WTC11 (cell line): Measurements from ENCODE around the gene GLI1. TPM values are rescaled to one million over a fixed set of nuclear protein-coding genes. Genes with fewer than 3 reads are reported as not detected.
A peak's percentile ranks its signal among the peaks of the same experiment; 100 is the strongest.

Experiments used
- ATAC-seq: fragments of 200-7000 bp; cut with Tn5 transposase; 2 replicates; pipeline ENCODE4 v1.10.0; 2021; ENCODE audit warnings: mild to moderate bottlenecking, moderate library complexity
- CTCF ChIA-PET: fragments of 300-600 bp; sonication (Branson Sonifier 250); formaldehyde crosslinking; loops from one replicate; lab custom pipeline; 2021; ENCODE audit warnings: antibody characterized with exemption; lab: Charles Lee
- POLR2A ChIA-PET: fragments of 350-600 bp; sonication (Branson Sonifier 250); formaldehyde crosslinking; loops from one replicate; lab custom pipeline; 2021; ENCODE audit warnings: antibody characterized with exemption; lab: Charles Lee
- DNase-seq: peaks from one replicate; pipeline ENCODE4 v3.0.0; 2021; ENCODE audit warnings: low spot score
- H3K27ac Mint-ChIP-seq: 2 replicates; pipeline ENCODE4 v1.8.0; 2021; ENCODE audit warnings: mixed read lengths
- H3K27me3 Mint-ChIP-seq: 2 replicates; pipeline ENCODE4 v1.8.0; 2021; ENCODE audit warnings: low read depth, mild to moderate bottlenecking, moderate library complexity, mixed read lengths
- H3K36me3 Mint-ChIP-seq: 2 replicates; pipeline ENCODE4 v1.8.0; 2021; ENCODE audit warnings: mixed read lengths
- H3K4me1 Mint-ChIP-seq: 2 replicates; pipeline ENCODE4 v1.8.0; 2022; ENCODE audit warnings: mixed read lengths
- H3K4me3 Mint-ChIP-seq: 2 replicates; pipeline ENCODE4 v1.8.0; 2021; ENCODE audit warnings: mild to moderate bottlenecking, moderate library complexity, mixed read lengths
- H3K9me3 Mint-ChIP-seq: 2 replicates; pipeline ENCODE4 v1.8.0; 2021; ENCODE audit warnings: mixed read lengths
- E2F1 ChIP-seq: sonication (generic); formaldehyde crosslinking; IDR thresholded peaks from 2 replicates; pipeline ENCODE4 v1.8.0; 2022; ENCODE audit warnings: mild to moderate bottlenecking, missing genetic modification reagents
- E2F4 ChIP-seq: sonication (generic); formaldehyde crosslinking; IDR thresholded peaks from 2 replicates; pipeline ENCODE4 v1.8.1; 2022; ENCODE audit warnings: low read depth, mild to moderate bottlenecking, moderate library complexity, missing genetic modification reagents, borderline replicate concordance
- ESRRA ChIP-seq: sonication (generic); formaldehyde crosslinking; IDR thresholded peaks from 2 replicates; pipeline ENCODE4 v1.8.1; 2022; ENCODE audit warnings: mild to moderate bottlenecking, missing genetic modification reagents, borderline replicate concordance
- FOXP1 ChIP-seq: sonication (generic); formaldehyde crosslinking; IDR thresholded peaks from 2 replicates; pipeline ENCODE4 v1.8.0; 2022; ENCODE audit warnings: missing genetic modification reagents, mild to moderate bottlenecking, moderate library complexity, borderline replicate concordance
- GABPB1 ChIP-seq: sonication (generic); formaldehyde crosslinking; IDR thresholded peaks from 2 replicates; pipeline ENCODE4 v1.8.1; 2023; ENCODE audit warnings: mild to moderate bottlenecking, missing genetic modification reagents
- IRF2 ChIP-seq: sonication (generic); formaldehyde crosslinking; IDR thresholded peaks from 2 replicates; pipeline ENCODE4 v1.8.0; 2022; ENCODE audit warnings: low read depth, missing genetic modification reagents, borderline replicate concordance
- KAT7 ChIP-seq: sonication (generic); formaldehyde crosslinking; IDR thresholded peaks from 2 replicates; pipeline ENCODE4 v1.8.1; 2023; ENCODE audit warnings: missing genetic modification reagents, mild to moderate bottlenecking, borderline replicate concordance
- MAX ChIP-seq: sonication (generic); formaldehyde crosslinking; IDR thresholded peaks from 2 replicates; pipeline ENCODE4 v1.8.0; 2022; ENCODE audit warnings: mild to moderate bottlenecking, missing genetic modification reagents
- NFATC4 ChIP-seq: fragments of 250-450 bp; sonication (Bioruptor Pico); IDR thresholded peaks from 2 replicates; pipeline ENCODE4 v1.9.0; 2021; ENCODE audit warnings: mild to moderate bottlenecking
- NFE2L1 ChIP-seq: sonication (generic); formaldehyde crosslinking; IDR thresholded peaks from 2 replicates; pipeline ENCODE4 v1.8.1; 2023; ENCODE audit warnings: missing genetic modification reagents
- NFYB ChIP-seq: sonication (generic); formaldehyde crosslinking; conservative IDR thresholded peaks from 2 replicates; pipeline ENCODE4 v1.8.0; 2022; ENCODE audit warnings: low read depth, missing genetic modification reagents
- TCF7 ChIP-seq: sonication (generic); formaldehyde crosslinking; IDR thresholded peaks from 2 replicates; pipeline ENCODE4 v1.8.0; 2022; ENCODE audit warnings: mild to moderate bottlenecking, low read depth, missing genetic modification reagents, moderate library complexity
- TEAD1 ChIP-seq: sonication (generic); formaldehyde crosslinking; IDR thresholded peaks from 2 replicates; pipeline ENCODE4 v1.8.0; 2022; ENCODE audit warnings: mild to moderate bottlenecking, missing genetic modification reagents
- USF1 ChIP-seq: sonication (generic); formaldehyde crosslinking; IDR thresholded peaks from 2 replicates; pipeline ENCODE4 v1.8.0; 2022; ENCODE audit warnings: mild to moderate bottlenecking, missing genetic modification reagents
- ZBTB43 ChIP-seq: sonication (generic); formaldehyde crosslinking; IDR thresholded peaks from 2 replicates; pipeline ENCODE4 v1.8.1; 2023; ENCODE audit warnings: mild to moderate bottlenecking, missing genetic modification reagents
- total RNA-seq: library from RNA; stranded (reverse); gene quantifications from 3 replicates; pipeline ENCODE4 v1.2.3, GENCODE V29; 2021
- TF ChIP-seq, protein P1 (sequence below): fragments of 200-600 bp; IDR thresholded peaks from 2 replicates; pipeline ENCODE4 v1.8.0; 2022; ENCODE audit warnings: antibody characterized with exemption
- TF ChIP-seq, protein P2 (sequence below): sonication (generic); formaldehyde crosslinking; IDR thresholded peaks from 2 replicates; pipeline ENCODE4 v1.8.0; 2023; ENCODE audit warnings: missing genetic modification reagents, mild to moderate bottlenecking, borderline replicate concordance

GLI1 gene
- total RNA-seq, 1 experiment from 2014 or later = 16.2 TPM

DNA sequence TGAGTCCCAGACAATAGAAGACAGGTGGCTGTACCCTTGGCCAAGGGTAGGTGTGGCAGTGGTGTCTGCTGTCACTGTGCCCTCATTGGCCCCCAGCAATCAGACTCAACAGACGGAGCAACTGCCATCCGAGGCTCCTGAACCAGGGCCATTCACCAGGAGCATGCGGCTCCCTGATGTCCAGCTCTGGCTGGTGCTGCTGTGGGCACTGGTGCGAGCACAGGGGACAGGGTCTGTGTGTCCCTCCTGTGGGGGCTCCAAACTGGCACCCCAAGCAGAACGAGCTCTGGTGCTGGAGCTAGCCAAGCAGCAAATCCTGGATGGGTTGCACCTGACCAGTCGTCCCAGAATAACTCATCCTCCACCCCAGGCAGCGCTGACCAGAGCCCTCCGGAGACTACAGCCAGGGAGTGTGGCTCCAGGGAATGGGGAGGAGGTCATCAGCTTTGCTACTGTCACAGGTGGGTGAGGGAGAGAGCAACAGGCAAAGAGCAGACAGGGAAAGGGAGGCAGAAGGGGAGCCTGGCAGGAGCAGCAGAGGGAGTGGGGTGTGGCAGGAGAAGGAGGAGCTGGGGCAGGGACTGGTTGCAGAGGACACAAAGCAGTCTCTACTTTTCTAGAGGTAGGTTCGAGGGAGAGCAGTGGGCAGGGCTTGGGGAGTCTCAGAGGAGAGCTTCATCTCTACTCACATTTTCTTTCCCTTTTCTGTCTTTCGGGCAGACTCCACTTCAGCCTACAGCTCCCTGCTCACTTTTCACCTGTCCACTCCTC, 4.0 kb upstream of the GLI1 start:
- no peaks in the 10 kb centered on the region for H3K36me3 Mint-ChIP-seq
- ChIA-PET CTCF (interaction anchor here (0.6 to 9.4 kb wide), 44 partner anchors 8 to 1095 kb away, joined by 3 to 245 read pairs (median 5); partner anchors contain the start of genes INHBC, LRP1, SHMT2 and STAC3), POLR2A (interaction anchor here (0.5 to 2.0 kb wide), 26 partner anchors 11 to 1569 kb away, joined by 3 to 12 read pairs (median 4); partner anchors contain the start of genes DDIT3, INHBC, LRP1 and NAB2)
- peak; percentile 0 for ATAC-seq
- no peaks in the 10 kb centered on the region for H3K27me3 Mint-ChIP-seq
- H3K4me1 Mint-ChIP-seq = peaks cover 55% of the 10 kb centered on the region
- peak overlapping the region; percentile 69 for H3K4me3 Mint-ChIP-seq
- DNase-seq = no peak
- peak overlapping the region; percentile 84 for H3K27ac Mint-ChIP-seq
- TF ChIP-seq ZBTB43 (CRISPR knock-in tag) (0 out of 2 replicates have a peak, but pooled peaks have one; percentile 28), E2F4 (0 out of 2 replicates have a peak, but pooled peaks have one; percentile 27), IRF2 (no peak), TCF7 (CRISPR knock-in tag) (0 out of 2 replicates have a peak, but pooled peaks have one; percentile 45), USF1 (CRISPR knock-in tag) (no peak), NFYB (CRISPR knock-in tag) (peak; percentile 2; the same call in 1 of the 2 replicates), NFE2L1 (CRISPR knock-in tag) (peak; percentile 32; the same call in 1 of the 2 replicates)
- no peaks in the 10 kb centered on the region for H3K9me3 Mint-ChIP-seq

GRCh38 chr12:57456145-57456700, 3.4 kb upstream of the GLI1 start:
- no peaks in the 10 kb centered on the region for H3K9me3 Mint-ChIP-seq
- DNase-seq = peak; percentile 75
- no peak overlapping the region for H3K27ac Mint-ChIP-seq
- no peaks in the 10 kb centered on the region for H3K36me3 Mint-ChIP-seq
- H3K4me3 Mint-ChIP-seq = peak overlapping the region; percentile 69
- ChIA-PET POLR2A (interaction anchor here (0.5 to 2.0 kb wide), 6 partner anchors 37 to 1570 kb away, joined by 3 to 12 read pairs (median 6); no protein-coding TSS in a partner anchor), CTCF (interaction anchor here (0.8 to 9.4 kb wide), 28 partner anchors 10 to 369 kb away, joined by 3 to 245 read pairs (median 10); partner anchors contain the start of genes INHBC, LRP1, SHMT2 and STAC3)
- no peaks in the 10 kb centered on the region for H3K27me3 Mint-ChIP-seq
- peak; percentile 41 for ATAC-seq
- peaks cover 55% of the 10 kb centered on the region for H3K4me1 Mint-ChIP-seq
- TF ChIP-seq ESRRA (CRISPR knock-in tag) = no peak
- TF ChIP-seq, protein P1, sequence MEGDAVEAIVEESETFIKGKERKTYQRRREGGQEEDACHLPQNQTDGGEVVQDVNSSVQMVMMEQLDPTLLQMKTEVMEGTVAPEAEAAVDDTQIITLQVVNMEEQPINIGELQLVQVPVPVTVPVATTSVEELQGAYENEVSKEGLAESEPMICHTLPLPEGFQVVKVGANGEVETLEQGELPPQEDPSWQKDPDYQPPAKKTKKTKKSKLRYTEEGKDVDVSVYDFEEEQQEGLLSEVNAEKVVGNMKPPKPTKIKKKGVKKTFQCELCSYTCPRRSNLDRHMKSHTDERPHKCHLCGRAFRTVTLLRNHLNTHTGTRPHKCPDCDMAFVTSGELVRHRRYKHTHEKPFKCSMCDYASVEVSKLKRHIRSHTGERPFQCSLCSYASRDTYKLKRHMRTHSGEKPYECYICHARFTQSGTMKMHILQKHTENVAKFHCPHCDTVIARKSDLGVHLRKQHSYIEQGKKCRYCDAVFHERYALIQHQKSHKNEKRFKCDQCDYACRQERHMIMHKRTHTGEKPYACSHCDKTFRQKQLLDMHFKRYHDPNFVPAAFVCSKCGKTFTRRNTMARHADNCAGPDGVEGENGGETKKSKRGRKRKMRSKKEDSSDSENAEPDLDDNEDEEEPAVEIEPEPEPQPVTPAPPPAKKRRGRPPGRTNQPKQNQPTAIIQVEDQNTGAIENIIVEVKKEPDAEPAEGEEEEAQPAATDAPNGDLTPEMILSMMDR = 0 out of 2 replicates have a peak, but pooled peaks have one; percentile 39
- TF ChIP-seq, protein P2, sequence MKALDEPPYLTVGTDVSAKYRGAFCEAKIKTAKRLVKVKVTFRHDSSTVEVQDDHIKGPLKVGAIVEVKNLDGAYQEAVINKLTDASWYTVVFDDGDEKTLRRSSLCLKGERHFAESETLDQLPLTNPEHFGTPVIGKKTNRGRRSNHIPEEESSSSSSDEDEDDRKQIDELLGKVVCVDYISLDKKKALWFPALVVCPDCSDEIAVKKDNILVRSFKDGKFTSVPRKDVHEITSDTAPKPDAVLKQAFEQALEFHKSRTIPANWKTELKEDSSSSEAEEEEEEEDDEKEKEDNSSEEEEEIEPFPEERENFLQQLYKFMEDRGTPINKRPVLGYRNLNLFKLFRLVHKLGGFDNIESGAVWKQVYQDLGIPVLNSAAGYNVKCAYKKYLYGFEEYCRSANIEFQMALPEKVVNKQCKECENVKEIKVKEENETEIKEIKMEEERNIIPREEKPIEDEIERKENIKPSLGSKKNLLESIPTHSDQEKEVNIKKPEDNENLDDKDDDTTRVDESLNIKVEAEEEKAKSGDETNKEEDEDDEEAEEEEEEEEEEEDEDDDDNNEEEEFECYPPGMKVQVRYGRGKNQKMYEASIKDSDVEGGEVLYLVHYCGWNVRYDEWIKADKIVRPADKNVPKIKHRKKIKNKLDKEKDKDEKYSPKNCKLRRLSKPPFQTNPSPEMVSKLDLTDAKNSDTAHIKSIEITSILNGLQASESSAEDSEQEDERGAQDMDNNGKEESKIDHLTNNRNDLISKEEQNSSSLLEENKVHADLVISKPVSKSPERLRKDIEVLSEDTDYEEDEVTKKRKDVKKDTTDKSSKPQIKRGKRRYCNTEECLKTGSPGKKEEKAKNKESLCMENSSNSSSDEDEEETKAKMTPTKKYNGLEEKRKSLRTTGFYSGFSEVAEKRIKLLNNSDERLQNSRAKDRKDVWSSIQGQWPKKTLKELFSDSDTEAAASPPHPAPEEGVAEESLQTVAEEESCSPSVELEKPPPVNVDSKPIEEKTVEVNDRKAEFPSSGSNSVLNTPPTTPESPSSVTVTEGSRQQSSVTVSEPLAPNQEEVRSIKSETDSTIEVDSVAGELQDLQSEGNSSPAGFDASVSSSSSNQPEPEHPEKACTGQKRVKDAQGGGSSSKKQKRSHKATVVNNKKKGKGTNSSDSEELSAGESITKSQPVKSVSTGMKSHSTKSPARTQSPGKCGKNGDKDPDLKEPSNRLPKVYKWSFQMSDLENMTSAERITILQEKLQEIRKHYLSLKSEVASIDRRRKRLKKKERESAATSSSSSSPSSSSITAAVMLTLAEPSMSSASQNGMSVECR (CRISPR knock-in tag) = 0 out of 2 replicates have a peak, but pooled peaks have one; percentile 3
- TF ChIP-seq NFATC4 (CRISPR knock-in tag) = no peak
- TF ChIP-seq FOXP1 (CRISPR knock-in tag) = peak; percentile 41; the same call in 1 of the 2 replicates
- TF ChIP-seq MAX (CRISPR knock-in tag) = peak; percentile 87
- TF ChIP-seq E2F1 = 0 out of 2 replicates have a peak, but pooled peaks have one; percentile 47
- 0 out of 2 replicates have a peak, but pooled peaks have one; percentile 43 for TF ChIP-seq TEAD1
- no peak for TF ChIP-seq KAT7 (CRISPR knock-in tag)
- TF ChIP-seq GABPB1 = peak; percentile 66; the same call in 1 of the 2 replicates
